Uterus (tissue), 2 donors: ENCODE measurements around the gene CEACAM16.

Source experiments
- CTCF ChIP-seq, 4 experiments: fragments of 200-600 bp in 2 of 4; fragments of 450-650 bp in 2 of 4; sonication (generic) in 2 of 4; IDR thresholded peaks; one replicate each; pipeline ENCODE4 v1.5.1; 2016 to 2019; ENCODE audit warnings: antibody characterized with exemption in 4 of 4, mild to moderate bottlenecking in 2 of 4, moderate library complexity in 1 of 4
- POLR2A ChIP-seq, 2 donors: fragments of 450-650 bp; IDR thresholded peaks; one replicate each; pipeline ENCODE4 v1.6.1; 2016; ENCODE audit warnings: antibody characterized with exemption in 2 of 2, mild to moderate bottlenecking in 1 of 2, moderate library complexity in 1 of 2

DNA sequence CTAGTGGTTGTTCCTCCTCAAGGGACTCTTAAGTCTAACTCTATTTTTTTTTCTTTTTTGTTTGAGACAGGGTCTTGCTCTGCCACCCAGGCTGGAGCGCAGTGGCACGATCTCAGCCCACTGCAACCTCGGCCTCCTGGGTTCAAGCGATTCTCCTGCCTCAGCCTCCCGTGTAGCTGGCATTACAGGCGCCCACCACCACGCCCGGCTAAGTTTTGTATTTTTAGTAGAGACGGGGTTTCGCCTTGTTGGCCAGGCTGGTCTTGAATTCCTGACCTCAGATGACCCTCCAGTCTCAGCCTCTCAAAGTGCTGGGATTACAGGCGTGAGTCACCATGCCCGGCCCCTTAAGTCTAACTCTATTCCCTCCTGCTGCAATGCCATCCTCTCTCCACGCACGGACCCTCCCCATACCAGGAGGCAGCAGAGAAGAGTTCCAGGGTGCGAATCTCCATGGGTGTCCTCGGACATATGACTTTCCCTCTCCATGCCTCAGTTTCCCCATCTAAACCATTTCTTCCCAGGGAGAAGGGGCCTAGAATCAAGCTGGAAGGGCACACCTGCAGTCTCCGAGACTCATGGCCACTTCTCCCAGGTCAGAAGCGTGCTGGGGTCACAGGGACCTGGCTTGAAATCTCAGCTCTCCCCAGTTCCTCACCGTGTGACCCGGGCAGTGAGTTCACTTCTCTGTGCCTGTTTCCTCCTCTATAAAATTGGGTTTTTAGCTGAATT, 43.5 kb downstream of the CEACAM16 start:
- no peak for TF ChIP-seq CTCF (IDR thresholded peaks at IDR 0.05)
- no peak for TF ChIP-seq POLR2A (IDR thresholded peaks at IDR 0.05)
